ENCODE data around the gene TNNT2.

DNA sequence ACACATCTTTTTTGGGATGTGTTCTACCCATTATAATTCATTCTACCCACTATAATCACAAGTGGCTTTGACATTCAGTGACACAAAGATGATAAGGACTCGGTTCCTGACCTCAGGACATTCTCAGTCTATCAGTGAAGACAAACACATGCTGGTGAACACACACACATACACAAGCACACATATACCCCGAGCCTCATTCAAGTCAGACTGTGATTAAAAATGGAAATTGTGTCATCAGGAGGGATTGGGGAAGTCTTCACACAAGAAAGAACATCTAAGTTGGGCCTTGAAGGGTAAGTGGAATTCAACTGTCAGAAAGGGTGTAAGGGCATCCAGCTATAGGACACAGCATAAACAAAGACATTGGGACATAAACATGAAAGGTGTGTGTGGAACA is 24.2 kb upstream of the TNNT2 start:
- no peak for TF ChIP-seq EZH2 (IDR thresholded peaks at IDR 0.05; ENCODE audit: borderline replicate concordance, low read depth, low read length, poor library complexity, severe bottlenecking)
- TF ChIP-seq, protein P1, sequence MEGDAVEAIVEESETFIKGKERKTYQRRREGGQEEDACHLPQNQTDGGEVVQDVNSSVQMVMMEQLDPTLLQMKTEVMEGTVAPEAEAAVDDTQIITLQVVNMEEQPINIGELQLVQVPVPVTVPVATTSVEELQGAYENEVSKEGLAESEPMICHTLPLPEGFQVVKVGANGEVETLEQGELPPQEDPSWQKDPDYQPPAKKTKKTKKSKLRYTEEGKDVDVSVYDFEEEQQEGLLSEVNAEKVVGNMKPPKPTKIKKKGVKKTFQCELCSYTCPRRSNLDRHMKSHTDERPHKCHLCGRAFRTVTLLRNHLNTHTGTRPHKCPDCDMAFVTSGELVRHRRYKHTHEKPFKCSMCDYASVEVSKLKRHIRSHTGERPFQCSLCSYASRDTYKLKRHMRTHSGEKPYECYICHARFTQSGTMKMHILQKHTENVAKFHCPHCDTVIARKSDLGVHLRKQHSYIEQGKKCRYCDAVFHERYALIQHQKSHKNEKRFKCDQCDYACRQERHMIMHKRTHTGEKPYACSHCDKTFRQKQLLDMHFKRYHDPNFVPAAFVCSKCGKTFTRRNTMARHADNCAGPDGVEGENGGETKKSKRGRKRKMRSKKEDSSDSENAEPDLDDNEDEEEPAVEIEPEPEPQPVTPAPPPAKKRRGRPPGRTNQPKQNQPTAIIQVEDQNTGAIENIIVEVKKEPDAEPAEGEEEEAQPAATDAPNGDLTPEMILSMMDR (conservative IDR thresholded peaks at IDR 0.05; ENCODE audit: low read depth, low read length), result no peak

Data from A673 (cell line).